Endodermal cell (in vitro differentiated cells): Measurements from ENCODE around the gene ACP7. TPM values are rescaled to one million over a fixed set of nuclear protein-coding genes. Genes with fewer than 3 reads are reported as not detected.

Experiments
- DNase-seq: peaks from one replicate; pipeline ENCODE4 v3.0.0-alpha.2; 2017
- H3K27ac ChIP-seq: 2 replicates; pipeline ENCODE4 v1.5.1; 2013; ENCODE audit warnings: mild to moderate bottlenecking, low read depth, low read length, moderate library complexity
- H3K27me3 ChIP-seq: 2 replicates; pipeline ENCODE4 v1.6.1; 2013; ENCODE audit warnings: mild to moderate bottlenecking, low read length, moderate library complexity; ENCODE audit not compliant: insufficient read depth, control insufficient read depth, poor library complexity, severe bottlenecking
- H3K36me3 ChIP-seq: 2 replicates; pipeline ENCODE4 v1.7.0; 2013; ENCODE audit warnings: mild to moderate bottlenecking, low read length, moderate library complexity; ENCODE audit not compliant: control insufficient read depth, insufficient read depth
- H3K4me1 ChIP-seq: one replicate; pipeline ENCODE4 v1.7.0; 2013; ENCODE audit warnings: low read length; ENCODE audit not compliant: control insufficient read depth, insufficient read depth
- H3K4me3 ChIP-seq: 2 replicates; pipeline ENCODE4 v1.5.1; 2013; ENCODE audit warnings: mild to moderate bottlenecking, low read length, moderate library complexity
- H3K9ac ChIP-seq: 2 replicates; pipeline ENCODE4 v1.6.1; 2013; ENCODE audit warnings: mild to moderate bottlenecking, low read length, moderate library complexity; ENCODE audit not compliant: poor library complexity, severe bottlenecking; ENCODE audit errors: extremely low read depth
- H3K9me3 ChIP-seq: 2 replicates; pipeline ENCODE4 v1.6.1; 2013; ENCODE audit warnings: mild to moderate bottlenecking, low read length, moderate library complexity; ENCODE audit not compliant: control insufficient read depth
- H3K27ac Mint-ChIP-seq: 2 replicates; pipeline ENCODE4 v1.8.0; 2020; ENCODE audit warnings: mixed read lengths
- H3K27me3 Mint-ChIP-seq: 2 replicates; pipeline ENCODE4 v1.8.0; 2021; ENCODE audit warnings: mild to moderate bottlenecking, mixed read lengths; ENCODE audit not compliant: insufficient read depth
- H3K36me3 Mint-ChIP-seq: 2 replicates; pipeline ENCODE4 v1.8.0; 2020; ENCODE audit warnings: low read depth, mixed read lengths
- H3K4me1 Mint-ChIP-seq: 2 replicates; pipeline ENCODE4 v1.8.0; 2020; ENCODE audit warnings: mixed read lengths
- H3K4me3 Mint-ChIP-seq: 2 replicates; pipeline ENCODE4 v1.8.0; 2020; ENCODE audit warnings: mild to moderate bottlenecking, moderate library complexity, mixed read lengths
- H3K9me3 Mint-ChIP-seq: 2 replicates; pipeline ENCODE4 v1.8.0; 2020; ENCODE audit warnings: mild to moderate bottlenecking, mixed read lengths
- WGBS, 2 experiments: methylation state at CpG; one replicate each; pipeline versions ENCODE4 v1.1.5 to v1.1.7; 2013; ENCODE audit warnings: missing lambda C conversion rate in 2 of 2, mixed read lengths in 1 of 2; ENCODE audit not compliant: insufficient coverage in 1 of 2, insufficient read length in 1 of 2; 5-methylcytosine and 5-hydroxymethylcytosine counted together
- total RNA-seq, 2 donors: library from RNA; stranded (reverse); fragmentation: NEBNext Ultra II Directional in 1 of 2; extraction: Animal tissue kit (Norgen Biotek cat#: 25700) in 1 of 2; gene quantifications; 2 replicates in 1 of 2; 3 replicates in 1 of 2; pipeline ENCODE4 v1.2.1, GENCODE V29; 2021
- TF ChIP-seq, protein P1 (sequence below): fragments of 200-600 bp; sonication (generic); conservative IDR thresholded peaks from 2 replicates; pipeline ENCODE4 v1.5.0; 2021; ENCODE audit warnings: antibody characterized with exemption, mild to moderate bottlenecking

The ACP7 gene
- total RNA-seq, 2 donors from 2014 or later, result 0.29 TPM; not detected in 1

DNA sequence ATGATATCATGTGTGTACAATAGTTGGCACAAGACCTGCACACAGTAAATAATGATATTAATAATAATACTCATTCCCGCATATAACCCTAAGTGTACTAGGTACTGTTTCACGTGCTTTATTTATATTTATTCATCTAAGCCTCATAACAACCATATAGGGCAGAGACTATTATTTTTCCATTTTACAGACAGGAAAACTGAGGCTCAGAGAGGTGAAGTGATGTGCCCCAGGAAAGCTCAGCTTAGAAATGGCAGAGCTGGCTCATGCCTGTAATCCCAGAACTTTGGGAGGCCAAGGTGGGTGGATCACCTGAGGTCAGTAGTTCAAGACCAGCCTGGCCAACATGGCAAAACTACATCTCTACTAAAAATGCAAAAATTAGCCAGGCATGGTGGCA, 13.6 kb downstream of the ACP7 start:
- H3K27me3 ChIP-seq, result peaks cover 19% of the 10 kb centered on the region
- H3K4me3 ChIP-seq, result no peak overlapping the region
- Mint-ChIP-seq H3K4me1 (no peaks in the 10 kb centered on the region), H3K9me3 (peaks cover 16% of the 10 kb centered on the region), H3K27me3 (peaks cover 36% of the 10 kb centered on the region), H3K36me3 (no peaks in the 10 kb centered on the region), H3K27ac (no peak overlapping the region), H3K4me3 (no peak overlapping the region)
- H3K9ac ChIP-seq, result no peak overlapping the region
- TF ChIP-seq, protein P1, sequence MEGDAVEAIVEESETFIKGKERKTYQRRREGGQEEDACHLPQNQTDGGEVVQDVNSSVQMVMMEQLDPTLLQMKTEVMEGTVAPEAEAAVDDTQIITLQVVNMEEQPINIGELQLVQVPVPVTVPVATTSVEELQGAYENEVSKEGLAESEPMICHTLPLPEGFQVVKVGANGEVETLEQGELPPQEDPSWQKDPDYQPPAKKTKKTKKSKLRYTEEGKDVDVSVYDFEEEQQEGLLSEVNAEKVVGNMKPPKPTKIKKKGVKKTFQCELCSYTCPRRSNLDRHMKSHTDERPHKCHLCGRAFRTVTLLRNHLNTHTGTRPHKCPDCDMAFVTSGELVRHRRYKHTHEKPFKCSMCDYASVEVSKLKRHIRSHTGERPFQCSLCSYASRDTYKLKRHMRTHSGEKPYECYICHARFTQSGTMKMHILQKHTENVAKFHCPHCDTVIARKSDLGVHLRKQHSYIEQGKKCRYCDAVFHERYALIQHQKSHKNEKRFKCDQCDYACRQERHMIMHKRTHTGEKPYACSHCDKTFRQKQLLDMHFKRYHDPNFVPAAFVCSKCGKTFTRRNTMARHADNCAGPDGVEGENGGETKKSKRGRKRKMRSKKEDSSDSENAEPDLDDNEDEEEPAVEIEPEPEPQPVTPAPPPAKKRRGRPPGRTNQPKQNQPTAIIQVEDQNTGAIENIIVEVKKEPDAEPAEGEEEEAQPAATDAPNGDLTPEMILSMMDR, result no peak
- no peak for DNase-seq
- H3K9me3 ChIP-seq, result no peaks in the 10 kb centered on the region
- H3K4me1 ChIP-seq, result no peaks in the 10 kb centered on the region
- 91% methylated on average over 1 of the region's 2 CpGs; no CpG with 5 or more reads in 1 of the 2 experiments for WGBS, 2 experiments
- H3K36me3 ChIP-seq, result no peaks in the 10 kb centered on the region
- no peak overlapping the region for H3K27ac ChIP-seq

DNA sequence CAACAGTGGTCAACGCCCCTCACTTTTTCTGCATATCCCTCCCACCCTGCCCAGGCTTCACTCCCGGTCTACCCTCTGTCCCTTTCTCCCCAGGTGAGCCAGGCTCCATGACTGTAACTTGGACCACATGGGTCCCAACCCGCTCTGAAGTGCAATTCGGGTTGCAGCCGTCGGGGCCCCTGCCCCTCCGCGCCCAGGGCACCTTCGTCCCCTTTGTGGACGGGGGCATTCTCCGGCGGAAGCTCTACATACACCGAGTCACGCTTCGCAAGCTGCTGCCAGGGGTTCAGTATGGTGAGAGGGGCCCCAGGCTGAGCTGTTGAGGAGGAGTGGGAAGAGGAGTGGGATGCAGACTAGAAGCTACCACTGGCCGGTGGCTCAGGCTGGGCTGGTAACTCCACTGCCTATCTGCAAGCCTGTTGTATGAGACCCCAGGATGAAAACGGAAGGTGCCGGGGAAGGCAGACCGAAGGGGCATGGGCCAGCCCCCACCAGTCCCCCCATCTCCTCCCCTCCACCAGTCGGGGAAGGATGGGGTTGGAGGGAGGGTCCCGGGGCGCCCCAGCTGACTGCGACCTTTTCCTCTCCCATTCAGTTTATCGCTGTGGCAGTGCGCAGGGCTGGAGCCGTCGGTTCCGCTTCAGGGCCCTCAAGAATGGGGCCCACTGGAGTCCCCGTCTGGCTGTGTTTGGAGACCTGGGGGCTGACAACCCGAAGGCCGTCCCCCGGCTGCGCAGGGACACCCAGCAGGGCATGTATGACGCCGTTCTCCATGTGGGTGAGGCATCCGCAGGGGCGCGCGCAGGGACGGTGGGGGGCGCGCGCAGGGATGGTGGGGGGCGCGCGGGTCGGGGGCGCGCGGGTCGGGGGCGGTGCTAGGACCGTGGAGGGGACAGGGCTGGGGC, 14.4 kb downstream of the ACP7 start:
- DNase-seq, result peak; percentile 61
- Mint-ChIP-seq H3K36me3 (no peaks in the 10 kb centered on the region), H3K27me3 (peaks cover 31% of the 10 kb centered on the region), H3K4me3 (no peak overlapping the region), H3K27ac (no peak overlapping the region), H3K4me1 (no peaks in the 10 kb centered on the region), H3K9me3 (peaks cover 16% of the 10 kb centered on the region)
- Histone ChIP-seq H3K4me3 (no peak overlapping the region), H3K27me3 (peaks cover 19% of the 10 kb centered on the region), H3K4me1 (no peaks in the 10 kb centered on the region), H3K9me3 (no peaks in the 10 kb centered on the region), H3K36me3 (no peaks in the 10 kb centered on the region), H3K9ac (no peak overlapping the region), H3K27ac (no peak overlapping the region)
- TF ChIP-seq, protein P1, result no peak
- 51 to 54% methylated on average over 14 to 50 of the region's 53 CpGs for WGBS, 2 experiments

DNA sequence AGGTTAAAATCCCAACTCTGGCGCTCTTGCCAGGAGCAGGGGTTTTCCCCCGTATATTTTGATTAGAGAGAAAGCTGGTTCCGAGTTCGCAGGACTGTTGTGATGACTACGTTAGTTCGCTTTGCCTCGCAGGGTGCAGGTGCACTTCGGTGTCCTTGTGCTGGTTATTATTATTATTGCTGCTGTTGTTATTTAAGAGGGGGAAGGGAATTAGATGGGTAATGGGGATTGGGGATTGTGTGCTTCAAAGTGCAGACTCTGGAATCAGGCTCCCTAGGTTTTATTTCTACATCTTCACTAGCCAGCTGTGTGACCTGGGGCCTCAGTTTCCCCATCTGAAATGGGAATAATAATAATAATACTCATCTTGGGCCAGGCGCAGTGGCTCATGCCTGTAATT, 15.2 kb downstream of the ACP7 start:
- no peak for DNase-seq
- H3K27ac ChIP-seq, result no peak overlapping the region
- no peaks in the 10 kb centered on the region for H3K4me1 ChIP-seq
- H3K27me3 ChIP-seq, result peaks cover 19% of the 10 kb centered on the region
- no peaks in the 10 kb centered on the region for H3K36me3 ChIP-seq
- no peak overlapping the region for H3K9ac ChIP-seq
- Mint-ChIP-seq H3K4me1 (no peaks in the 10 kb centered on the region), H3K4me3 (no peak overlapping the region), H3K36me3 (no peaks in the 10 kb centered on the region), H3K9me3 (peaks cover 16% of the 10 kb centered on the region), H3K27ac (no peak overlapping the region), H3K27me3 (peaks cover 27% of the 10 kb centered on the region)
- 70 to 87% methylated on average over 3 to 9 of the region's 9 CpGs for WGBS, 2 experiments
- TF ChIP-seq, protein P1, result no peak
- no peaks in the 10 kb centered on the region for H3K9me3 ChIP-seq
- no peak overlapping the region for H3K4me3 ChIP-seq
